Epithelial cell of proximal tubule (primary cell): ENCODE results near the gene ATP1B4. TPM values are rescaled to one million over a fixed set of nuclear protein-coding genes. Genes with fewer than 3 reads are reported as not detected.

ENCODE experiments used
- DNase-seq: peaks from one replicate; pipeline ENCODE4 v3.0.0-alpha.2; 2011; ENCODE audit warnings: low read depth
- H3K4me3 ChIP-seq: 2 replicates; pipeline ENCODE4 v1.5.1; 2011; ENCODE audit warnings: low read depth, mild to moderate bottlenecking, low read length
- CTCF ChIP-seq: conservative IDR thresholded peaks from 2 replicates; pipeline ENCODE4 v1.5.1; 2012; ENCODE audit warnings: low read depth, mild to moderate bottlenecking, low read length
- total RNA-seq: library from RNA; depleted of rRNA; stranded (reverse); fragments of >200 nt; gene quantifications from 2 replicates; pipeline ENCODE4 v1.2.3, GENCODE V29; 2015

ATP1B4 gene
- not detected in 2 replicates for total RNA-seq

- TF ChIP-seq CTCF = no peak
- H3K4me3 ChIP-seq = no peak within 1 kb of the TSS
- DNase-seq = no peak
These were observed at the start of gene ATP1B4 for GRCh38 chrX:120361764-120362305. ATP1B4 (plus strand) TSS chrX:120362089; CDS start chrX:120362169, 80 bp downstream.

GRCh38 chrX:120315776-120316175, 46.1 kb upstream of the ATP1B4 start:
- no peak for DNase-seq
- H3K4me3 ChIP-seq = no peak overlapping the region
- no peak for TF ChIP-seq CTCF

GRCh38 chrX:120316587-120317283, 45.2 kb upstream of the ATP1B4 start:
- DNase-seq = no peak
- no peak overlapping the region for H3K4me3 ChIP-seq
- no peak for TF ChIP-seq CTCF

GRCh38 chrX:120318411-120318810, 43.5 kb upstream of the ATP1B4 start:
- TF ChIP-seq CTCF = no peak
- no peak overlapping the region for H3K4me3 ChIP-seq
- no peak for DNase-seq

GRCh38 chrX:120321520-120322281, 40.2 kb upstream of the ATP1B4 start:
- TF ChIP-seq CTCF = no peak
- no peak overlapping the region for H3K4me3 ChIP-seq
- no peak for DNase-seq

- no peak for DNase-seq
- H3K4me3 ChIP-seq = no peak overlapping the region
- TF ChIP-seq CTCF = no peak
These were observed 30.8 kb upstream of the ATP1B4 start for GRCh38 chrX:120331116-120331515.
